Right forelimb (tissue), 1 donor: ENCODE measurements around the gene ZNF710.
"Not testable (repeated sequence)": the region's sequence is repeated elsewhere in the genome, so short reads cannot be mapped to it uniquely, and the experiment has no call there.

Experiments used
- DNase-seq: peaks from one replicate; pipeline ENCODE4 v3.0.0-alpha.2; 2018

The ZNF710 gene

GRCh38 chr15:90109163-90109751, 108.1 kb downstream of the ZNF710 start:
- not testable (repeated sequence) for DNase-seq

GRCh38 chr15:90113166-90113565, 112.0 kb downstream of the ZNF710 start:
- DNase-seq = no peak

- DNase-seq = no peak
These were observed 113.4 kb downstream of the ZNF710 start for GRCh38 chr15:90114451-90114901.

GRCh38 chr15:90115783-90116182, 114.7 kb downstream of the ZNF710 start:
- no peak for DNase-seq

- DNase-seq = no peak
These were observed 118.2 kb downstream of the ZNF710 start for GRCh38 chr15:90119367-90119766.

GRCh38 chr15:90121086-90121485, 120.0 kb downstream of the ZNF710 start:
- DNase-seq = no peak

GRCh38 chr15:90124507-90124906, 123.4 kb downstream of the ZNF710 start:
- DNase-seq = no peak

GRCh38 chr15:90126022-90126421, 124.9 kb downstream of the ZNF710 start:
- DNase-seq = no peak

- no peak for DNase-seq
These were observed 125.7 kb downstream of the ZNF710 start for GRCh38 chr15:90126596-90127435.

GRCh38 chr15:90130291-90130690, 129.2 kb downstream of the ZNF710 start:
- DNase-seq = no peak
